K562 (cell line): ENCODE data around the gene EGFR. TPM values are rescaled to one million over a fixed set of nuclear protein-coding genes. Genes with fewer than 3 reads are reported as not detected.

ENCODE experiments used
- ATAC-seq: fragments of 200-7000 bp; cut with Tn5 transposase; 3 replicates; pipeline ENCODE4 v1.9.1; 2020; ENCODE audit warnings: moderate library complexity
- BruUV-seq: library from RNA; stranded (reverse); fragments of 400-500 nt; replicated peaks from 2 replicates; lab custom pipeline; 2021; lab: Mats Ljungman, UMichigan
- CTCF ChIA-PET: fragments of 300-600 bp; formaldehyde crosslinking; extraction: SDS; loops from one replicate; lab custom pipeline; 2021; ENCODE audit warnings: low intra/inter-chr PET ratio; lab: Yijun Ruan, JAX
- POLR2A ChIA-PET: fragments of 300-600, 350-650 bp; sonication (Branson Sonifier 250); formaldehyde crosslinking; extraction: SDS; loops from one replicate; lab custom pipeline; 2021; ENCODE audit warnings: antibody characterized with exemption, inconsistent platforms; lab: Yijun Ruan, JAX
- DNase-seq, 4 experiments: peaks; one replicate each; pipeline versions ENCODE4 v3.0.0 to v3.0.0-alpha.2; 2011 to 2018; ENCODE audit warnings: low spot score in 3 of 4, mixed read lengths in 3 of 4; ENCODE audit errors: extremely low read depth in 1 of 4
- FAIRE-seq: peaks from 2 replicates; lab custom pipeline; 2011; peaks lifted over from hg19 to GRCh38; lab: Jason Lieb, UNC
- H2AFZ ChIP-seq: 2 replicates; pipeline ENCODE4 v1.6.0; 2011; ENCODE audit warnings: low read depth, low read length, control low read depth, inconsistent platforms
- H3K27ac ChIP-seq: fragments of 200-600 bp; 3 replicates; pipeline ENCODE4 v1.8.0; 2011; ENCODE audit warnings: low read depth, mild to moderate bottlenecking, control low read depth, inconsistent platforms, low read length, moderate library complexity, mixed read lengths; ENCODE audit errors: extremely low read depth
- H3K27me3 ChIP-seq, 2 experiments: fragments of 300-600 bp in 1 of 2; 2 replicates in 1 of 2; 3 replicates in 1 of 2; pipeline versions ENCODE4 v1.6.0 to v1.8.0; 2011; ENCODE audit warnings: inconsistent platforms in 2 of 2, low read length in 2 of 2, mild to moderate bottlenecking in 1 of 2, mixed read lengths in 1 of 2, moderate library complexity in 1 of 2; ENCODE audit not compliant: control insufficient read depth in 2 of 2, insufficient read depth in 2 of 2
- H3K36me3 ChIP-seq: fragments of 300-600 bp; 3 replicates; pipeline ENCODE4 v1.8.0; 2011; ENCODE audit warnings: mild to moderate bottlenecking, low read length, inconsistent platforms; ENCODE audit not compliant: control insufficient read depth, insufficient read depth
- H3K4me1 ChIP-seq, 2 experiments: fragments of 200-600 bp in 1 of 2; replicated peaks in 1 of 2; 2 replicates in 1 of 2; 3 replicates in 1 of 2; pipeline versions ENCODE4 v1.5.1 to v1.8.0; 2011; ENCODE audit warnings: inconsistent platforms in 2 of 2, low read length in 2 of 2, mild to moderate bottlenecking in 1 of 2, mixed read lengths in 1 of 2, moderate library complexity in 1 of 2; ENCODE audit not compliant: control insufficient read depth in 2 of 2, insufficient read depth in 2 of 2
- H3K4me2 ChIP-seq: 2 replicates; pipeline ENCODE4 v1.6.1; 2011; ENCODE audit warnings: low read length, control low read depth, inconsistent platforms, mixed read lengths; ENCODE audit not compliant: insufficient read depth
- H3K4me3 ChIP-seq: fragments of 200-600 bp; sonication (generic), shearing (Covaris generic); 2 replicates; pipeline ENCODE4 v1.5.1; 2016; ENCODE audit warnings: control low read depth, inconsistent platforms
- H3K79me2 ChIP-seq: fragments of 200-600 bp; 3 replicates; pipeline ENCODE4 v1.8.0; 2011; ENCODE audit warnings: low read length, inconsistent platforms; ENCODE audit not compliant: control insufficient read depth, insufficient read depth
- H3K9ac ChIP-seq, 2 experiments: 2 replicates each; pipeline versions ENCODE4 v1.6.0 to v1.6.1; 2011; ENCODE audit warnings: low read depth in 2 of 2, low read length in 2 of 2, control low read depth in 1 of 2, inconsistent platforms in 1 of 2, mild to moderate bottlenecking in 1 of 2, mixed read lengths in 1 of 2; ENCODE audit not compliant: insufficient read depth in 1 of 2
- H3K9me1 ChIP-seq: one replicate; pipeline ENCODE4 v1.6.0; 2011; ENCODE audit warnings: inconsistent platforms, mild to moderate bottlenecking, low read length, moderate library complexity; ENCODE audit not compliant: control insufficient read depth, insufficient read depth
- H3K9me3 ChIP-seq: replicated peaks from 2 replicates; pipeline ENCODE4 v1.5.1; 2011; ENCODE audit warnings: low read depth, low read length, inconsistent platforms; ENCODE audit not compliant: control insufficient read depth, insufficient read depth
- H4K20me1 ChIP-seq: replicated peaks from 2 replicates; pipeline ENCODE4 v1.6.1; 2011; ENCODE audit warnings: low read length, inconsistent platforms, mixed read lengths; ENCODE audit not compliant: control insufficient read depth, insufficient read depth
- CEBPB ChIP-seq: fragments of 450-650 bp; IDR thresholded peaks from 2 replicates; pipeline ENCODE4 v1.6.1; 2016; ENCODE audit warnings: missing genetic modification characterization, missing compliant biosample characterization
- CEBPG ChIP-seq, 3 experiments: fragments of 200-800 bp in 1 of 3; sonication (Bioruptor generic) in 1 of 3; sonication (generic) in 1 of 3; formaldehyde crosslinking in 1 of 3; IDR thresholded peaks in 2 of 3; conservative IDR thresholded peaks in 1 of 3; 2 replicates each; pipeline versions ENCODE4 v1.6.1 to v1.8.0; 2016 to 2022; ENCODE audit warnings: missing compliant biosample characterization in 2 of 3, missing genetic modification characterization in 2 of 3, mild to moderate bottlenecking in 1 of 3, missing genetic modification reagents in 1 of 3
- EHMT2 ChIP-seq: fragments of 450-650 bp; IDR thresholded peaks from 2 replicates; pipeline ENCODE4 v1.6.1; 2018; ENCODE audit warnings: antibody characterized with exemption
- KDM1A ChIP-seq, 2 experiments: fragments of 450-650 bp; IDR thresholded peaks; 2 replicates each; pipeline ENCODE4 v1.6.1; 2016; ENCODE audit warnings: mild to moderate bottlenecking in 2 of 2
- NCOR1 ChIP-seq: fragments of 450-650 bp; IDR thresholded peaks from 2 replicates; pipeline ENCODE4 v1.6.1; 2016; ENCODE audit warnings: mild to moderate bottlenecking, moderate library complexity
- NR4A1 ChIP-seq, 2 experiments: fragments of 250-450 bp in 1 of 2; fragments of 450-650 bp in 1 of 2; sonication (Bioruptor Pico) in 1 of 2; IDR thresholded peaks; 2 replicates each; pipeline versions ENCODE4 v1.4.0 to v1.6.1; 2016 to 2020; ENCODE audit warnings: mild to moderate bottlenecking in 2 of 2, missing compliant biosample characterization in 1 of 2, missing genetic modification characterization in 1 of 2, moderate library complexity in 1 of 2
- SRSF7 ChIP-seq: fragments of 200-400 bp; formaldehyde crosslinking; optimal IDR thresholded peaks from 2 replicates; pipeline ENCODE3; 2017; ENCODE audit warnings: mild to moderate bottlenecking, low read depth, low read length
- STAT5A ChIP-seq: IDR thresholded peaks from 2 replicates; pipeline ENCODE4 v1.6.1; 2012; ENCODE audit warnings: low read length, inconsistent platforms, borderline replicate concordance
- ZNF224 ChIP-seq: sonication (generic); formaldehyde crosslinking; IDR thresholded peaks from 2 replicates; pipeline ENCODE4 v1.8.0; 2022; ENCODE audit warnings: mild to moderate bottlenecking, missing genetic modification reagents
- ZNF609 ChIP-seq: sonication (generic); formaldehyde crosslinking; IDR thresholded peaks from 2 replicates; pipeline ENCODE4 v1.8.1; 2023; ENCODE audit warnings: missing genetic modification reagents, mild to moderate bottlenecking, borderline replicate concordance
- ZSCAN32 ChIP-seq: fragments of 450-650 bp; formaldehyde crosslinking; IDR thresholded peaks from 2 replicates; pipeline ENCODE4 v1.4.0; 2020; ENCODE audit warnings: mild to moderate bottlenecking, moderate library complexity
- WGBS: fragments of 100-300 bp; shearing (Covaris generic); methylation state at CpG from one replicate; pipeline ENCODE4 v1.1.6; 2016; ENCODE audit warnings: low coverage, mixed read lengths; ENCODE audit not compliant: insufficient coverage; ENCODE audit errors: missing lambda C conversion rate; 5-methylcytosine and 5-hydroxymethylcytosine counted together
- in situ Hi-C: fragments of 300-500 bp; cut with MboI; formaldehyde crosslinking; loops from 4 replicates; pipeline ENCODE4 v1.15.0; 2018; ENCODE audit warnings: inconsistent platforms, mixed read lengths
- intact Hi-C: fragments of 100-400 bp; cut with micrococcal nuclease; formaldehyde crosslinking; loops from 2 replicates; pipeline ENCODE4 v1.14.2; 2022
- polyA plus RNA-seq, 8 experiments: library from polyadenylated mRNA; depleted of rRNA in 4 of 8; stranded (reverse) in 5 of 8; unstranded in 3 of 8; fragments of >200 nt; fragmentation: Nextera tagmentation in 2 of 8; fragmentation: Illumina TruSeq in 1 of 8; extraction: Ambion mirVana in 2 of 8; extraction: Trizol in 1 of 8; gene quantifications; 2 replicates each; pipeline versions ENCODE4 v1.2.1 to v1.2.3, GENCODE V29; 2011 to 2014; ENCODE audit warnings: inconsistent platforms in 1 of 8, missing spikeins in 1 of 8
- total RNA-seq, 7 experiments: library from RNA; depleted of rRNA in 6 of 7; stranded (reverse); fragments of >200 nt in 6 of 7; fragmentation: Illumina TruSeq in 2 of 7; extraction: Trizol in 2 of 7; gene quantifications; 2 replicates each; pipeline versions ENCODE4 v1.2.1 to v1.2.3, GENCODE V29; 2011 to 2021; ENCODE audit warnings: low replicate concordance in 1 of 7

EGFR gene
- total and polyA plus RNA-seq, 9 of the 15 experiments (the other 6 are each of a cell fraction or from before 2014, with no cell fraction given), result 0.13 TPM; not detected in 8

- FAIRE-seq, result no peak
- no peaks in the 10 kb centered on the region for H3K9me3 ChIP-seq
- H3K9ac ChIP-seq, result no peak overlapping the region
- no peaks in the 10 kb centered on the region for H3K4me1 ChIP-seq
- no peaks in the 10 kb centered on the region for H3K36me3 ChIP-seq
- no TSS peak for BruUV-seq
- H3K79me2 ChIP-seq, result no peaks in the 10 kb centered on the region
- no peaks in the 10 kb centered on the region for H3K9me1 ChIP-seq
- ATAC-seq, result no peak
- POLR2A ChIA-PET, result no interaction called here
- peaks cover 3 to 6% of the 10 kb centered on the region in 2 experiments; a peak in 3 of 5 replicates for H3K27me3 ChIP-seq
- intact Hi-C loops, result no loop called here
- no peak overlapping the region for H3K4me2 ChIP-seq
- DNase-seq, result no peak
- CTCF ChIA-PET, result no interaction called here
- H3K27ac ChIP-seq, result no peak overlapping the region
- no peak overlapping the region for H3K4me3 ChIP-seq
- in situ Hi-C loops, result no loop called here
- 1% methylated on average over 4 of the region's 4 CpGs for WGBS
- H2AFZ ChIP-seq, result no peak overlapping the region
- no peaks in the 10 kb centered on the region for H4K20me1 ChIP-seq
- no peak for TF ChIP-seq STAT5A
- no peak for TF ChIP-seq CEBPG (CRISPR knock-in tag; IDR thresholded peaks at IDR 0.05)
- peak; percentile 37 to 62; a peak in 2 of 4 replicates for TF ChIP-seq CEBPG (tag; conservative IDR thresholded peaks at IDR 0.05 in 1 of 2, IDR thresholded peaks at IDR 0.05 in 1 of 2)
- peak in 1 of 2 experiments; percentile 10; a peak in 1 of 4 replicates for TF ChIP-seq KDM1A (IDR thresholded peaks at IDR 0.05)
- TF ChIP-seq CEBPB (tag), result peak; percentile 73
Measured at GRCh38 chr7:54992871-54993475, 25.8 kb upstream of the EGFR start.

GRCh38 chr7:54995166-54995565 lies 23.7 kb upstream of the EGFR start:
- POLR2A ChIA-PET, result no interaction called here
- ATAC-seq (no peak), DNase-seq (no peak), FAIRE-seq (no peak)
- H3K9ac ChIP-seq, result no peak overlapping the region
- no peak overlapping the region for H2AFZ ChIP-seq
- H3K4me3 ChIP-seq, result no peak overlapping the region
- H3K27ac ChIP-seq, result no peak overlapping the region
- CTCF ChIA-PET, result no interaction called here
- H3K36me3 ChIP-seq, result no peaks in the 10 kb centered on the region
- no peaks in the 10 kb centered on the region for H3K4me1 ChIP-seq
- no peaks in the 10 kb centered on the region for H3K79me2 ChIP-seq
- WGBS, result 0% methylated on average over 5 of the region's 5 CpGs
- no peaks in the 10 kb centered on the region for H3K9me3 ChIP-seq
- TF ChIP-seq NR4A1 (CRISPR knock-in tag; IDR thresholded peaks at IDR 0.05) (no peak), NR4A1 (tag; IDR thresholded peaks at IDR 0.05) (no peak), ZSCAN32 (CRISPR knock-in tag) (no peak), ZNF609 (CRISPR knock-in tag) (no peak), EHMT2 (no peak), NCOR1 (no peak), ZNF224 (no peak), SRSF7 (no peak)
- no peaks in the 10 kb centered on the region for H3K9me1 ChIP-seq
- in situ Hi-C loops, result no loop called here
- no peak overlapping the region for H3K4me2 ChIP-seq
- H3K27me3 ChIP-seq, result peaks cover 3 to 6% of the 10 kb centered on the region in 2 experiments; a peak in 3 of 5 replicates
- H4K20me1 ChIP-seq, result no peaks in the 10 kb centered on the region
- intact Hi-C loops, result no loop called here
- BruUV-seq, result no TSS peak
